Stimulated activated CD8-positive, alpha-beta memory T cell treated with anti-CD3 and anti-CD28 coated beads, Interleukin-12 subunit alpha, Interleukin-12 subunit beta, amount 100 ng/mL, for 4 hours (primary cell): ENCODE data around the gene NCKAP1.

Experiments
- DNase-seq: peaks from one replicate; pipeline ENCODE4 v3.0.0-alpha.2; 2020; ENCODE audit warnings: low read depth

Gene NCKAP1

GRCh38 chr2:182951948-182952663 is 86.2 kb downstream of the NCKAP1 start:
- no peak for DNase-seq

DNA sequence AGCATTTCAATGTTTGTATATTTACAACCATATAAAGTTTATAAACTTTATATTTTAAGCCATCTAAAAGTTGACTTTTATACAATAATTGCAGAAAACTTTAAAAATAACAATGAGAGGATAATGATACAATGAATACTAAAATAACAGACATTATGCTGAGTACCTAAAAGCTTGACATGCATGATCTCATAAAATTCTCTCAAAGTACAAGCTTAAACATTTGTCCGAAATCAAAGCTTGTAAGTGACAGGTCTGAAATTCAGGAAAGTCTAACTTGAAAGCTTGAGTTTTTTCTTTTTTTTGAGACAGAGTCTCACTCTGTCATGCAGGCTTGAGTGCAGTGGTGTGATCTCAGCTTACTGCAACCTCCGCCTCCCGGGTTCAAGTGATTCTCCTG is 87.7 kb downstream of the NCKAP1 start:
- DNase-seq = no peak

DNA sequence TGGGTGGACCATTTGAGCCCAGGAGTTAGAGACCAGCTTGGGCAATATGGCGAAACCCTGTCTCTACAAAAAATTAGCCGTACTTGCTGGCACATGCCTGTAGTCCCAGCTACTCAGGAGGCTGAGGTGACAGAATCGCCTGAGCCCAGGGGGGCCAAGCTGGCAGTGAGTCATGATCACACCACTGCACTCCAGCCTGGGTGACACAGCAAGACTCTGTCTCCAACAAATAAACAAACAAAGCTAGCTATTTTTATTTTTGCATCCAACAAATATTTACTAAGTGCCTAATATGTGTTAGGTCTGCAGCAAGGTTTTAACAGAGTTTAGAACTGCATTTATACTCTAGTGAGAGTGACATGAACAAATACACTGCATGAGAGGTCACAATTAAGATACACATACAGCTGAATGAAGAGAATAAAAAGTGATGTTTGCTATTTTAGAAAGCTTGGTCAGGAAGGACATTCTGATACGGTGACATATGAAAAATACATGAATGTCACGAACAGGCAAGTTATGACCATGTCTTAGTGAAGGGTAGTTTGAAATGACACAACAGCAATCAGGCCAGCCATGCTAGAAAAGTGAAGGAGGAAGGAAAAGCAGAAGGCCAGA is 88.6 kb downstream of the NCKAP1 start:
- DNase-seq = no peak

DNA sequence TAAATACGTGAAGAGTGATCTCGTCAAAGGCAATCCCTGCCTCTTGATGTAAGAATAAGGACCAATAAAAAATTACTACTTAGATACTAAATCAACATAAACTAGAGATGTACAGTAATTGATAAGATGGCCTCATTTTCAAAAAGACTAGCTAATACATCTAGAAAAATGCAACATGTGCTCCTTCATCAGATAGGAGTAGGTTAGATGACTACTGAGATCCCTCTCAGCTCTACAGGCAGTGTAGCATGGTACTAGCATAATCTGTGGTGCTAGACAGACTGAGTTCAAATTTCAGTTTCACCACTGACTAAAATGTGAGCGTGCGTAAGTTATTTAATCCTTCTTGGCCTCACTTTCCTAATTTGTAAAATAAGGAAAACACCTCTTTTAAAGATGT is 89.2 kb downstream of the NCKAP1 start:
- no peak for DNase-seq

GRCh38 chr2:182946958-182947369 is 91.3 kb downstream of the NCKAP1 start:
- DNase-seq = no peak

- DNase-seq = no peak
Measured at GRCh38 chr2:182943339-182943738, 94.9 kb downstream of the NCKAP1 start.

GRCh38 chr2:182942756-182943155 is 95.5 kb downstream of the NCKAP1 start:
- DNase-seq = no peak

DNA sequence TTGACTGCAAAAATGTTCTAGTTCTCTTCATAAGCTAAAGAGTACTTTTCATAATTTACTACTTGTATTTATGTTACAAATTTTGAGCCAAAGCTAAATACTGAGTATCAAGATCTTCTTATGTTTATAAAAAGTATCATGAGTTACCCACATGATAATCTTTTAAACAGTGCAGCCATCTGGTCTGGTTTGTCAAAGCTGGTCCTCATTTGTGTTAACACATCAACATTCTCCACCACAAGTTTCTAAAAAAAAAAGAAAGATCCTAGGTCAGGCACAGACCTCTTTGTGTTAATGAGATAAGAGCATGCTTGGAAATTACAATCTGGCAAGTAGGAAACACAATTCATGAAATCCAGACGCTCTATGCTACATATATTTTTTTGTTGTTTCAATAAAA is 96.3 kb downstream of the NCKAP1 start:
- no peak for DNase-seq

DNA sequence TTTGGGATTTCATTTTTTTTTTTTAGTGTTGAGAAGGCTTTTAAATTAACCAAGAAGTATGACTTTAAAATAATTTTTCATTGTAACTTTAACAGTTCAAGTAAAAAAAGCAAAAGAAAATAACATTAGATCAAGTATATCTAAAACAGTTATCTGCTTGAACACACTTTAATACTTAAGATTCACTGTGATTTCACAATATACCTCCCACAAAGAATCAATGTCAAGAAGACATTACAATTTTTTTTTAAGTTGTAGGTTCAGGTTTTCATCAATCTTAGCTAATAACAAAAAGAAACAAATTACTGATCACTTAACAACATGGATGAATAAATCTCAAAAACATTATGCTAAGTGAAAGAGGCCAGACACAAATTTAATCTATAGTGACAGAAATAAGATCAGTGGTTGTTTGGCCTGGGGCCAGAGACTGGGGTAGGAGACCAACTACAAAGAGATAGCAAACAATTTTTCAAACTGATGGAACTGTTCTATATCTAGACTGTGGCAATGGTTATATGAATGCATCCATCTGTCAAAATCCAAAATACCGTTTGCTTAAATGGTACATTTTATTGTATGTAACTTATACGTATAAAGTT is 97.0 kb downstream of the NCKAP1 start:
- no peak for DNase-seq

DNA sequence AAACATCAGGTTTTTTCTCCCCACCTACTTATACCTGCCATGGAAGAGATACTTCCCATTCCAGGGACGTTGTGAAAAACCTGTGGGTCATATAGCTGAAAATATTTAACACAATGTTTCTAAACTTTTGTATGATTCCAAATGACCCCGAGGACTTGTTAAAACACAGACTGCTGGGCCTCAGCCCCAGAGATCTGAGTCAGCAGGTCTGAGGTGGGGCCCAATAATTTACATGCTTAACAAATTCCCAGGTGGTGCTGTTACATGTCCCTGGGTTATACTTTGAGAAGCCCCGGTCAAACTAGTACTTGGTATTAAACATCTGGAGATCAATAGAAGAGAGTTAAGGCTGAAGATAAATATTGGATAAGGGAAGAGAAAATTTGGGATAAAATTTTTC is 100.4 kb downstream of the NCKAP1 start:
- DNase-seq = no peak

- no peak for DNase-seq
Measured at GRCh38 chr2:182933629-182934028, 104.6 kb downstream of the NCKAP1 start.

DNA sequence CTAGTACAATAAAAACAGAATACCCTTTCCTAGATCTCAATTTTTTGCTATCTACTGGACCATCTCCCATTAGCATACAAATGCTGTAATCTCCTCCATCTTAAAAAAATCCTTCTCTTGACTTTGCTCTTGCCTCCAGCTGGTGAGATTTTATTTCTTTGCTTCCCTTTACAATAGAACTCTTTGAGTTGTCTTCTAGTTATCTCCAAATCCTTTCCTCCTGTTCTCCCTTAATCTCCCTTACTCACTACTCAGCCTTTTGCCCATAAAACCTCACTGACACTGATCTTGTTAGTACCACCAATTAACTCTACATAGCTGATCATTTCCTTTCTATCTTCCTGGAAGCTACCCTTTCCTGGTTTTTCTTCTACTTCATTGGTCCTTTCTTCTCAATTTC is 108.3 kb downstream of the NCKAP1 start:
- DNase-seq = no peak

DNA sequence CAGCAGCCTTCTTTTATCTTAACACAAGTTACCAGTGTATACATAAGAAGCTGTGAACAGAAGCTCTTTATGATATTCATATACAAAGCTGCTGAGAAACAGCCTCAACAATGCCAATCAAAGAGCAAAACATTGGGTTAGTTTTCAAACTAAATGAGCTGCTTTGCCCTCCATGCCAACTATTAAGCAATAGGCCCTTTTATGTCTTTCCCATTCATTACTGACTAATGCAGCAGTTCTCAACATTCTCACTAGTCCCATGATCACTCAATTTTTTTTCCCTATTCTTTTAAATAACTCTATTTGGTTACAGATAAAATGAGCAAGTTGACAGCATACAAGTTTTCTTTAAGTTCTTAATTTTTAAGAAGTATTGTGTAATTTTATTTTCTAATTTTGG is 114.0 kb downstream of the NCKAP1 start:
- DNase-seq = no peak

DNA sequence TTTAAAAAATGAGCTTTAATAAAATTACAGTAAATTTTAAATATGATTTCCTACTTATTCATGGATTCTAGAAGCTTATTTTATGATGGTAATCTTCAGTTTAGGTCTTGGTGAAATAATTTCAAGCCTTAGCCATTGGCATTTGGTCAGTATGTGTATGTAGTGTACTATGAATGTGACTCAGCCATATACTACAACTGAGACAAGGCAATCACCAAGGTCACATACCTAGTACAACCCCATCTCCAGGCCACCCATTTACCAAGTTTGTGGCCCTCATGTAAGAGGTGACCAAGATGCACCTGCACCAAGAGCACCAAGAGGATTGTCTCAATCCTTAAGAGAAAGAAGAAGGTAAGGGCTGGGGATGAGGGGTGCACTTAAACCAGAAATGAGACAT is 117.0 kb downstream of the NCKAP1 start:
- no peak for DNase-seq

DNA sequence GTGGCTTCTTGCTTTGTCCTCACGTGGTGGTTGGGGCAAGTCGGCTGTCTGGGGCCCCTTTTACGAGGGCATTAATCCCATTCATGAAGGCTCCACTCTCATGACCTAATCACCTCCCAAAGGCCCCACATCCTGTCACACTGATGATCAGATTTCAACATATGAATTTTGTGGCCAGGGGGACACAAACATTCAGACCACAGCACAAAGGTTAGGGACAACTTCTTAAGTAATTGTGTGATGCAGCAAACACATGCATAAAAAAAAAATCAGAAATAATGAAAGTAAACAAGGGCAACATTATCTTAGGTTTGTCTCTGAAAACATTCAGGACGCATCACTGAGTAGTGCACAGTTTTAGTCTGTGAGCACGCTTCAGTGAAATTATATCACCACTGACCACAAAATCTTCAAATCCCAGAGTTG is 117.6 kb downstream of the NCKAP1 start:
- DNase-seq = no peak

GRCh38 chr2:182920089-182920488 is 118.2 kb downstream of the NCKAP1 start:
- DNase-seq = no peak

DNA sequence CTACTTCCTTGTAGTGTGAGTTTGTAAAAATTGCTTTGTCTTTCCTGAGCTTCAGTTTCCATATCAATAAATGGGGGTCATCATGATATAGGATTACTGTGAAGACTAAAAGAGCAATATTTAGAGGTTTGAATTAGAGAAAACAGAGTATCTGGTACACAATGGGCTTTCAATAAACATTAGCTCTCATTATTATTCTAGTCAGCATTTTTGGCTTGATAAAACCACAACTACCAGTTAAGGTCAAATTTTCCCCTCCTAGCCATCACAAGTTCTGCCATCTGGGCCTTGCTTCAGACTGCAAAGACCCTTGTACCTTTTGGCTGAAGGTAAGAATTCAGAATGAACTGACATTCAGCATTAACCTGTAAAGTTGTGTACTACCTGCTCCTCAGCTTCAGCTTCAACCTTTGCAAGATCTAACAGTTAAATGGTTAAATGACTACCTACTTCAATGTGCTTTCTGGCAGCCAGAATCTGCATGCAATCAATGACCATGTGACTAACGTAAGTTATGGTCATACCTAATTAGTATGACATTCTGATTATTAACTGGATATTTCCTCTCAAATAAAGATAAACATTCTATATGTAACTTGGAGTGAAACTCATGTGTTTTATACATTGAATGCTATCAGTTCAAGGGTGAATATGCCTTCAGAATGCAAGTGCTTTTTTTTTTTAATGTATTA is 119.2 kb downstream of the NCKAP1 start:
- DNase-seq = no peak

GRCh38 chr2:182917924-182918323 is 120.3 kb downstream of the NCKAP1 start:
- no peak for DNase-seq

- no peak for DNase-seq
Measured at GRCh38 chr2:182916417-182916816, 121.8 kb downstream of the NCKAP1 start.

DNA sequence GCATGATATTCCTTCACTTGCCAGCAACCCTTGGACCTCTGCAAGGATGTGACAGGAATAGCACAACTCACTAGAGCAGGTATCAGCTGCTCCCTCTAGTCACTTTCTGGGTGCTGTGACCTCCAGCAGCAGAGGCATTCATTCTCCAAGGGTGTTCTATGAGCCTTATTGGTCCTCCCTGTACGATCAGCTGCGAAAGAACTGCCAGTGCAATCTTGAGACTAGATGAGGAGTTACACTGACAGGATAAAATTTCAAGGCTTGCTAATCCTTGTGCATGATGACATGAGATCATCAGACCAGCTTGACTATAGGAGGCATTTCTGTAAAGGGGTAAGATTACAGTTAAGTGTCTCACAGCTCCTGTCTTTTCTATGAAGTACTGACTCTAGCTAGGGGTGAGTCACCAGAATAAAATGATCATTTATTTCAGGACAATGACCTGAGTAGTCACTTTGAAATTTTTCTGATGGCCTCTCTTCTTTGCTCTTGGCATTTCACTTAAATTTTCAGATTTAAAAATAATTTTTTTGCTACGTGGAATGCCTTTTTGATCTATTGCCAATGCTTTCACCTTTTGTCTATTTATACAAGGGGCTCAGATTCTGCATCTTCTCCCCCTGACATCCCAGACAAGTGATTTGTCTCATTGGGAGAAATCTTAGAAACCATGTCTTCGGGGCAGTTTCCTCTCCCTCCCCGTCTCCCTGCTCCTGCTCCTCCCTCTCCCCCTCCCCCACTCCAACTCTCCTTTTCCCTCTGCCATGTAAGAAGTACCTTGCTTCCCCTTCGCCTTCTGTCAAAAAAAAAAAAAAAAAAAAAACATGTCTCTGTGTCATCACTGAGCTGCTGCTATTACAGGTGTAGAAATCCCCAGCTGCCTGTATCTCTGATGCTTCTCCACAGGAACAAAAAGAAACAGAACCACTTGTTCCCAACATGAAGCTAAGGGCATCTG is 122.6 kb downstream of the NCKAP1 start:
- DNase-seq = no peak

GRCh38 chr2:182914852-182915251 is 123.4 kb downstream of the NCKAP1 start:
- DNase-seq = no peak

DNA sequence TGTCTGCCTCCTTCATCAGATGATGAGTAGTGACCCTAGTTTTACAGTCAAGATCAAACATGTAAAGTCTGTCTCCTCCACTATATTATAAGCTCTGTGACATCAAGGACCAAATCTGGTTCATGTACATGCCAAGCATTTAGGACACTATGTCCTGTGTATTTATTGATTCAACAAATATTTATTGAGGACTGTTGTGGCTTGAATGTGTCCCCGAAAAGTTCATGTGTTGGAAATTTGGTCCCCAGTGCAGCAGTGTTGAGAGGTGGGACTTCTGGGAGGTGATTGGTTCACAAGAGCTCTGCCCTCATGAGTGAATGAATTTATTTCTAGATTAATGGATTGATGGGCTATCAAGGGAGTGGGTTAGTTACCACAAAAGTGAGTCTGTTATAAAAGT is 125.2 kb downstream of the NCKAP1 start:
- no peak for DNase-seq
